Measurements from ENCODE around the gene CD2BP2.

DNA sequence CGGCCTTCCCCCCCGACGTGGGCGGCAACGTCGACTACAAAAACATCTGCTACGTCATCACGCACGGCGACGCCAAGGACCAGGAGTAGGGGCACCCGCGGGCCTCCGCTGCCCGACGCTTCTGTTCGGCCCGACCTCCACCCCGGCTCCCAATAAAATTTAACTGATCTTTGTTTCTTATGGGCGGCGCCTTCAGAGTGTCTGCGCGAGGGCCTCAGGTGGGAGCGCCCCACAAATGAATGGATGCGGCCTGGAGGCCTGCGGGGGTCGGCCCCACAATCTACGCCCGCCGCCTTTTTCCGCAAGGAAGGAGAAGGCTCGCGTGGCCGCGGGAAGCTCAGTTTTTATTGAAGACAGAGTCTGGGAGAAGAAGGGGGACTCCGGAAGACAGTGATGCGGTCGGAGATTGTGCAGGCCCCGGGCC is 22.7 kb upstream of the CD2BP2 start:
- TF ChIP-seq CTCF (IDR thresholded peaks at IDR 0.05) (no peak), POLR2A (IDR thresholded peaks at IDR 0.05) (no peak)

Data from testis (tissue), 2 donors.